Keratinocyte (primary cell): ENCODE measurements around the gene ERF. TPM values are rescaled to one million over a fixed set of nuclear protein-coding genes. Genes with fewer than 3 reads are reported as not detected.

Experiments
- DNase-seq: peaks from one replicate; pipeline ENCODE4 v3.0.0-alpha.2; 2011; ENCODE audit warnings: low read depth, missing footprints, low spot score
- FAIRE-seq: peaks from 2 replicates; lab custom pipeline; 2011; peaks lifted over from hg19 to GRCh38; lab: Jason Lieb, UNC
- H2AFZ ChIP-seq: 2 replicates; pipeline ENCODE4 v1.6.0; 2012; ENCODE audit warnings: low read length, control low read depth, inconsistent platforms; ENCODE audit not compliant: control insufficient read depth
- H3K27ac ChIP-seq: 2 replicates; pipeline ENCODE4 v1.5.1; 2011; ENCODE audit warnings: low read length; ENCODE audit not compliant: control insufficient read depth, insufficient read depth
- H3K27me3 ChIP-seq: 3 replicates; pipeline ENCODE4 v1.6.0; 2011; ENCODE audit warnings: low read length; ENCODE audit not compliant: control insufficient read depth, insufficient read depth; ENCODE audit errors: extremely low read depth
- H3K36me3 ChIP-seq, 2 experiments: 2 replicates in 1 of 2; 3 replicates in 1 of 2; pipeline ENCODE4 v1.5.1; 2011; ENCODE audit warnings: low read length in 2 of 2, mild to moderate bottlenecking in 1 of 2; ENCODE audit not compliant: control insufficient read depth in 2 of 2, insufficient read depth in 2 of 2; ENCODE audit errors: extremely low read depth in 1 of 2
- H3K4me1 ChIP-seq: 3 replicates; pipeline ENCODE4 v1.5.1; 2011; ENCODE audit warnings: low read length; ENCODE audit not compliant: control insufficient read depth, insufficient read depth; ENCODE audit errors: extremely low read depth
- H3K4me2 ChIP-seq: 3 replicates; pipeline ENCODE4 v1.6.0; 2011; ENCODE audit warnings: low read depth, low read length; ENCODE audit not compliant: control insufficient read depth, insufficient read depth; ENCODE audit errors: extremely low read depth
- H3K4me3 ChIP-seq, 3 experiments: fragments of 200-600 bp in 1 of 3; sonication (generic) in 1 of 3; 2 replicates in 2 of 3; 3 replicates in 1 of 3; pipeline ENCODE4 v1.5.1; 2011 to 2016; ENCODE audit warnings: low read length in 3 of 3, mild to moderate bottlenecking in 3 of 3, control low read depth in 2 of 3, inconsistent platforms in 1 of 3, low read depth in 1 of 3, mixed read lengths in 1 of 3, mixed run types in 1 of 3, moderate library complexity in 1 of 3; ENCODE audit not compliant: control insufficient read depth in 2 of 3, insufficient read depth in 2 of 3; ENCODE audit errors: extremely low read depth in 1 of 3
- H3K79me2 ChIP-seq: 2 replicates; pipeline ENCODE4 v1.6.0; 2012; ENCODE audit warnings: low read length; ENCODE audit not compliant: control insufficient read depth, insufficient read depth
- H3K9ac ChIP-seq: 3 replicates; pipeline ENCODE4 v1.6.0; 2011; ENCODE audit warnings: low read length; ENCODE audit not compliant: control insufficient read depth, insufficient read depth; ENCODE audit errors: extremely low read depth
- H3K9me1 ChIP-seq: 3 replicates; pipeline ENCODE4 v1.6.0; 2011; ENCODE audit warnings: low read length; ENCODE audit not compliant: control insufficient read depth, insufficient read depth; ENCODE audit errors: extremely low read depth
- H3K9me3 ChIP-seq: 2 replicates; pipeline ENCODE4 v1.5.1; 2012; ENCODE audit warnings: low read depth, low read length; ENCODE audit not compliant: control insufficient read depth
- H4K20me1 ChIP-seq: 3 replicates; pipeline ENCODE4 v1.6.0; 2011; ENCODE audit warnings: low read length; ENCODE audit not compliant: control insufficient read depth, insufficient read depth; ENCODE audit errors: extremely low read depth
- CTCF ChIP-seq, 3 experiments: IDR thresholded peaks in 1 of 3; conservative IDR thresholded peaks in 1 of 3; optimal IDR thresholded peaks in 1 of 3; 2 replicates in 2 of 3; 3 replicates in 1 of 3; pipeline versions ENCODE3 to v1.5.1; 2011; ENCODE audit warnings: low read length in 3 of 3, mild to moderate bottlenecking in 3 of 3, moderate library complexity in 2 of 3, control low read depth in 1 of 3, inconsistent platforms in 1 of 3; ENCODE audit not compliant: insufficient read depth in 2 of 3; ENCODE audit errors: extremely low read depth in 1 of 3
- EZH2 ChIP-seq: IDR thresholded peaks from one replicate; pipeline ENCODE4 v1.6.1; 2012; ENCODE audit warnings: inconsistent platforms, mild to moderate bottlenecking, low read length, moderate library complexity
- dilution Hi-C: fragments of 300-500 bp; cut with MboI; formaldehyde crosslinking; loops from one replicate; pipeline ENCODE4 v1.7.0; 2020; ENCODE audit warnings: low sequenced_read_pairs; ENCODE audit not compliant: extremely low pct_ligation_motif_present
- polyA plus RNA-seq, 5 experiments: library from polyadenylated mRNA; depleted of rRNA in 3 of 5; stranded (reverse) in 3 of 5; stranded (forward) in 1 of 5; unstranded in 1 of 5; fragments of >200 nt; gene quantifications; 1 replicate in 1 of 5; 2 replicates in 3 of 5; 3 replicates in 1 of 5; pipeline versions ENCODE4 v1.2.1 to v1.2.3, GENCODE V29; 2011 to 2012; ENCODE audit warnings: missing spikeins in 2 of 5, low read depth in 1 of 5, low replicate concordance in 1 of 5

The ERF gene
- polyA plus RNA-seq, 1 donor (not counting 4 experiments of a cell fraction or from before 2014, with no cell fraction given) = 83.5 TPM

DNA sequence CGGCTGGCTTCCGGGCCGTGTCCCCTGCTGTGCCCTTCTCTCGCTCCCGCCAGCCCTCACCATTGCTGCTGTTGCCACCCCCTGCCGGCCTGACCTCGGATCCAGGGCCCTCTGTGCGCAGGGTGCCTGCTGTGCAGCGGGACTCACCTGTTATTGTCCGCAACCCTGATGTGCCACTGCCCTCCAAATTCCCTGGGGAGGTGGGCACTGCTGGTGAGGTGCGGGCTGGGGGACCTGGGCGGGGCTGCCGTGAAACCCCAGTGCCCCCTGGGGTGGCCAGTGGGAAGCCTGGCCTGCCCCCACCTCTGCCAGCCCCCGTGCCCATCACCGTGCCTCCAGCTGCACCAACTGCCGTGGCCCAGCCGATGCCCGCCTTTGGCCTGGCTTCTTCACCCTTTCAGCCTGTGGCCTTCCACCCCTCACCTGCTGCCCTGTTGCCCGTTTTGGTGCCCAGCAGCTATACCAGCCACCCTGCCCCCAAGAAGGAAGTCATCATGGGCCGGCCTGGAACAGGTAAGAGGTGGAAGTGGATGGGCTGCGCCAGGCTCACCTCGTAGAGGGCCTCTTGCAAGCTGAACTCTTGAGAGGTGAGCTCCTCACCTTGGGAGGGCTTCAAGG is 19.2 kb upstream of the ERF start:
- Histone ChIP-seq H3K4me2 (no peak overlapping the region), H3K9me3 (no peaks in the 10 kb centered on the region), H3K27me3 (no peaks in the 10 kb centered on the region), H3K79me2 (peaks cover 71% of the 10 kb centered on the region), H3K4me1 (peaks cover 59% of the 10 kb centered on the region), H3K9ac (no peak overlapping the region), H4K20me1 (no peaks in the 10 kb centered on the region), H3K4me3 (no peak overlapping the region), H3K27ac (no peak overlapping the region), H3K36me3 (peaks cover 21 to 37% of the 10 kb centered on the region in 2 experiments), H3K9me1 (peaks cover 3% of the 10 kb centered on the region), H2AFZ (no peak overlapping the region)
- dilution Hi-C loops = no loop called here
- no peak for DNase-seq
- TF ChIP-seq EZH2 (no peak), CTCF (optimal IDR thresholded peaks at IDR 0.05 in 1 of 3, IDR thresholded peaks at IDR 0.05 in 1 of 3, conservative IDR thresholded peaks at IDR 0.05 in 1 of 3; ENCODE audit: extremely low read depth in 1 of 3, insufficient read depth in 2 of 3, low read length in 3 of 3) (no peak)
- no peak for FAIRE-seq

- H3K36me3 ChIP-seq = peaks cover 21 to 33% of the 10 kb centered on the region in 2 experiments
These were observed 18.6 kb upstream of the ERF start for GRCh38 chr19:42273407-42274064.

More at GRCh38 chr19:42273407-42274064, 18.6 kb upstream of the ERF start:
- H3K4me1 ChIP-seq = peaks cover 53% of the 10 kb centered on the region
- H3K4me2 ChIP-seq = no peak overlapping the region
- no peak for DNase-seq
- H2AFZ ChIP-seq = no peak overlapping the region
- dilution Hi-C loops = no loop called here
- no peak overlapping the region for H3K27ac ChIP-seq
- H3K79me2 ChIP-seq = peaks cover 65% of the 10 kb centered on the region
- no peaks in the 10 kb centered on the region for H3K27me3 ChIP-seq
- H3K9me1 ChIP-seq = peaks cover 2% of the 10 kb centered on the region
- H3K9me3 ChIP-seq = no peaks in the 10 kb centered on the region
- no peak overlapping the region for H3K4me3 ChIP-seq
- no peak for FAIRE-seq
- no peaks in the 10 kb centered on the region for H4K20me1 ChIP-seq
- TF ChIP-seq EZH2 (no peak), CTCF (optimal IDR thresholded peaks at IDR 0.05 in 1 of 3, IDR thresholded peaks at IDR 0.05 in 1 of 3, conservative IDR thresholded peaks at IDR 0.05 in 1 of 3; ENCODE audit: extremely low read depth in 1 of 3, insufficient read depth in 2 of 3, low read length in 3 of 3) (no peak)
- H3K9ac ChIP-seq = no peak overlapping the region
